ENCODE results near the gene WDFY4. TPM values are rescaled to one million over a fixed set of nuclear protein-coding genes. Genes with fewer than 3 reads are reported as not detected.
"Not testable (repeated sequence)": the region's sequence is repeated elsewhere in the genome, so short reads cannot be mapped to it uniquely, and the experiment has no call there.

Gene WDFY4
- total RNA-seq, 4 donors from 2014 or later, result 0.61 to 3.8 (median 0.88) TPM

DNA sequence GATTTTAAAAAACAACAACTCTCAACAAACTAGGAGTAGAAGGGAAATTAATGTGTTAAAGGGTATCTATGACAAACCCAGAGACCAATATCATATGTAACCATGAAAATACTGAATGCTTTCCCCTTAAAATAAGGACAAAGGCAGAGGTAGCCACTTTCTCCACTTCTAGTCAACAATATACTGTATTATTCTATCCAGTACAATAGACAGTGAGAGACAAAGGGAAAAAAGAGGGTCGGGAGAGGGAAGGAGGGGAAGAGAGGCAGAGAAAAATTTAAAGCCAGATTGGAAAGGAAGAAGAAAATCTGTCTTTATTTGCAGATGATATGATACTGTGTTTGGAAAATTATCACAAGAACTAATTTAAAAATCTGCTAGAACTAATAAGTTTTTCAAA lies 39.1 kb upstream of the WDFY4 start:
- 63 to 80% methylated on average over 1 of the region's 1 CpG for WGBS, 2 donors
- H3K9me3 ChIP-seq, result peaks cover 0 to 8% (median 7%) of the 10 kb centered on the region in 3 donors
- H3K4me3 ChIP-seq, result no peak overlapping the region
- intact Hi-C loops (cut with DNase I), result no loop called here
- no peaks in the 10 kb centered on the region for H3K36me3 ChIP-seq
- DNase-seq, result no peak
- no peaks in the 10 kb centered on the region for H3K4me1 ChIP-seq
- no peak overlapping the region for H3K27ac ChIP-seq
- no peak for TF ChIP-seq POLR2A (IDR thresholded peaks at IDR 0.05)
- TF ChIP-seq, protein P1, sequence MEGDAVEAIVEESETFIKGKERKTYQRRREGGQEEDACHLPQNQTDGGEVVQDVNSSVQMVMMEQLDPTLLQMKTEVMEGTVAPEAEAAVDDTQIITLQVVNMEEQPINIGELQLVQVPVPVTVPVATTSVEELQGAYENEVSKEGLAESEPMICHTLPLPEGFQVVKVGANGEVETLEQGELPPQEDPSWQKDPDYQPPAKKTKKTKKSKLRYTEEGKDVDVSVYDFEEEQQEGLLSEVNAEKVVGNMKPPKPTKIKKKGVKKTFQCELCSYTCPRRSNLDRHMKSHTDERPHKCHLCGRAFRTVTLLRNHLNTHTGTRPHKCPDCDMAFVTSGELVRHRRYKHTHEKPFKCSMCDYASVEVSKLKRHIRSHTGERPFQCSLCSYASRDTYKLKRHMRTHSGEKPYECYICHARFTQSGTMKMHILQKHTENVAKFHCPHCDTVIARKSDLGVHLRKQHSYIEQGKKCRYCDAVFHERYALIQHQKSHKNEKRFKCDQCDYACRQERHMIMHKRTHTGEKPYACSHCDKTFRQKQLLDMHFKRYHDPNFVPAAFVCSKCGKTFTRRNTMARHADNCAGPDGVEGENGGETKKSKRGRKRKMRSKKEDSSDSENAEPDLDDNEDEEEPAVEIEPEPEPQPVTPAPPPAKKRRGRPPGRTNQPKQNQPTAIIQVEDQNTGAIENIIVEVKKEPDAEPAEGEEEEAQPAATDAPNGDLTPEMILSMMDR (IDR thresholded peaks at IDR 0.05), result no peak
- no peaks in the 10 kb centered on the region for H3K27me3 ChIP-seq

DNA sequence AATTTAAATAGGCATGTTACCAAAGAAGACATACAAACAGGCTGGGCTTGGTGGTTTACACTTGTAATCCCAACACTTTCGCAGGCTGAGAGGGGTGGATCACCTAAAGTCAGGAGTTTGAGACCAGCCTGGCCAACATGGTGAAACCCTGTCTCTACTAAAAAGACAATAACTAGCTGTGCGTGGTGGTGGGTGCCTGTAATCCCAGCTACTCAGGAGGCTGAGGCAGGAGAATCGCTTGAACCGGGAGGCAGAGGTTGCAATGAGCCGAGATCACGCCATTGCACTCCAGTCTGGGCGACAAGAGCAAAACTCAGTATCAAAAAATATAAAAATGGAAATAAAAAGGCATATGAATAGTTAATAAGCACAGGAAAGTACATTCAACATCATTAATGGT lies 37.6 kb upstream of the WDFY4 start:
- H3K4me1 ChIP-seq; intact Hi-C loops (cut with DNase I); H3K27ac ChIP-seq; DNase-seq; H3K27me3 ChIP-seq; H3K9me3 ChIP-seq; H3K36me3 ChIP-seq; H3K4me3 ChIP-seq: not testable (repeated sequence)
- WGBS, 2 donors, result 88 to 92% methylated on average over 7 of the region's 7 CpGs

DNA sequence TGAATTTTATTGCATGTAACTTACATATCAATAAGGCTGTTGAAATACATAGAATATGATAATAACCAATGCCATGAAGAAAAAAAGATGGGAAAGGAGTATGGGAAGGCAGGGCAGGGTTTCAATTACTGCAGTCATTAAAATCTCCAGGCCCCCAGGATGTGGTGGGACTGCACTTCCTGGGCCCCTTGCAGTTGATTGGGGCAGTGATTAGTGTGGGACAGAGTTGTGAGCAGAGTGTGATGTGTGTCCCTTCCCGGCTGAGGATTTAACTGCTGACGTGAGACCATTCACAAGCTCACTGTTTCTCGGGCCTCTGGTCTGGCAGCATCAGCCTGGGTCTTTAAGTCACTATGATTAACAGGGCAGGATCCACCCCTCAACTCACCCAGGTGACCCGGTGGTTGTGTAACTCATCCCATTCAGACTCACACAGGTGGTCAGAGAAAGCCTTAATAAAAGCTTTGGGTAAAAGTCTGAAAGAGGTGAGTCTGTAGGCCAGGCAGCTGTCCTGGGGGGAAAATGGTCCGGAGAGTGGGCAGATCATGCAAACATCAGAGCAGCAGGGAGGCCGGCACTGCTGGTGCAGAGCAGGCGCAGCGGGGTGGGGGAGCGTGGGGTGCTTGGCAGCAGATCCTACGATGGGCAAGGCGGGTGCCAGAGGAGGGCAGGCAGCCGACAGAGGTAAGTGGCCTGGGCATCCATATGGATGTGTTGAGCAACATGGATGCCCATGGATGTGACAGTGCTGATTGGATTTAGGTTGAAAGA lies 36.3 kb upstream of the WDFY4 start:
- Histone ChIP-seq H3K4me1 (no peaks in the 10 kb centered on the region), H3K9me3 (no peaks in the 10 kb centered on the region), H3K27me3 (peaks cover 0 to 6% (median 0%) of the 10 kb centered on the region in 4 donors), H3K36me3 (no peaks in the 10 kb centered on the region), H3K27ac (no peak overlapping the region), H3K4me3 (no peak overlapping the region)
- TF ChIP-seq, protein P1 (IDR thresholded peaks at IDR 0.05), result no peak
- no peak for TF ChIP-seq POLR2A (IDR thresholded peaks at IDR 0.05)
- intact Hi-C loops (cut with DNase I), result no loop called here
- DNase-seq, result no peak
- WGBS, 2 donors, result 83 to 93% methylated on average over 10 to 12 of the region's 12 CpGs

DNA sequence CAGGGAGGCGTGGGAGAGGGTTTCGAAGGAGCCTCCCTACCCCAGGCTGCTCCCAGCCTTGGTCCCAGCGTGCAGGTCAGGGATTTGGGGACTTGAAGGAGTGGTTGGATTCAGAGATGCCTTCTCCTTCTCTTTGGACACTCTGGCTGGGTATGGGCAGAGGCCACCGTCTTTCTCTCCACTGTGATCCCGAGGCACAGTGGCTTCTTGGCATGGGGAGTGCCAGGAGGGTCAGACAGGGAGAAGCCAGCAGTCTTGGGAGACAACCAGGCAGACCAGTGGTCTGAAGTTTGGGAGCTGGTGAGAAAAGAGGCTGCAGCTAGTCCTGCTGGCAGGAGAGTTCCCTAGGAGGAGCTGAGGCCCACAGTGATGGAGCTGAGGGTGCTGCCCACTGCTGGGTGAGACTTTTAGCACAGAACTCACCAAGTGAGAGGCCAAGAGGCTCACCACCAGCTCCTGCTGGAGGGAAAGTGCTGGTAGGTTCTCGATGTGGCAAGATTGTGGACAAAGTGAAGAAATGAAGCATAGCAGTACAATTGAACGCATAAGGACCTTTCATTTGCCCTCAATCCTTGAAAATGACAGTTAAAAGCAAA lies 35.2 kb upstream of the WDFY4 start:
- Histone ChIP-seq H3K4me1 (no peaks in the 10 kb centered on the region), H3K4me3 (no peak overlapping the region), H3K27ac (no peak overlapping the region), H3K36me3 (no peaks in the 10 kb centered on the region), H3K9me3 (no peaks in the 10 kb centered on the region), H3K27me3 (peaks cover 0 to 6% (median 0%) of the 10 kb centered on the region in 4 donors)
- WGBS, 2 donors, result 71 to 85% methylated on average over 2 of the region's 7 CpGs
- no peak for TF ChIP-seq POLR2A (IDR thresholded peaks at IDR 0.05)
- TF ChIP-seq, protein P1 (IDR thresholded peaks at IDR 0.05), result no peak
- intact Hi-C loops (cut with DNase I), result no loop called here
- DNase-seq, result no peak

DNA sequence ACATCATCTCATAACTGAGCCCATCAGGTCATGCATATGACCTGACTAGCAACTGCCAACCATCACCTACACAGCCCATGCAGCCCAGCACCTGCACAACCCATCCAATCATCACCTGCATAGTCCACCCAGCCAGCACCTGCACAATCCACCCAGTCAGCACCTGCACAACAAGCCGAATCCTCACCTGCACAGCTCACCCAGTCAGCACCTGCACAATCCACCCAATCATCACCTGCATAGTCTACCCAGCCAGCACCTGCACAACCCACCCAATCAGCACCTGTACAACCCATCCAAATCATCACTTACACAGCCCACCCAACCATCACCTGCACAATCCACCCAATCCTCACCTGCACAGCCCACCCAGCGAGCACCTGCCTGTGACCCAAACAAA lies 33.4 kb upstream of the WDFY4 start:
- DNase-seq, result no peak
- Histone ChIP-seq H3K27ac (no peak overlapping the region), H3K9me3 (no peaks in the 10 kb centered on the region), H3K4me3 (no peak overlapping the region), H3K27me3 (peaks cover 0 to 6% (median 0%) of the 10 kb centered on the region in 4 donors), H3K36me3 (no peaks in the 10 kb centered on the region), H3K4me1 (peaks cover 9 to 13% (median 11%) of the 10 kb centered on the region in 3 donors)
- intact Hi-C loops (cut with DNase I), result loop anchor here (5.0 to 10.0 kb wide), 2 partner anchors 99 to 286 kb away; no protein-coding TSS in a partner anchor
- WGBS, 2 donors, result 73 to 75% methylated on average over 2 of the region's 2 CpGs
- TF ChIP-seq, protein P1 (IDR thresholded peaks at IDR 0.05), result no peak
- TF ChIP-seq POLR2A (IDR thresholded peaks at IDR 0.05), result no peak
